Amniotic epithelial cell (primary cell): ENCODE measurements around the gene NUDT5.
A peak's percentile ranks its signal among the peaks of the same experiment; 100 is the strongest.

Experiments used
- DNase-seq: peaks from one replicate; pipeline ENCODE4 v3.0.0-alpha.2; 2010; ENCODE audit warnings: low read depth

NUDT5 gene

GRCh38 chr10:12164085-12164484 lies 31.6 kb downstream of the NUDT5 start:
- no peak for DNase-seq

DNA sequence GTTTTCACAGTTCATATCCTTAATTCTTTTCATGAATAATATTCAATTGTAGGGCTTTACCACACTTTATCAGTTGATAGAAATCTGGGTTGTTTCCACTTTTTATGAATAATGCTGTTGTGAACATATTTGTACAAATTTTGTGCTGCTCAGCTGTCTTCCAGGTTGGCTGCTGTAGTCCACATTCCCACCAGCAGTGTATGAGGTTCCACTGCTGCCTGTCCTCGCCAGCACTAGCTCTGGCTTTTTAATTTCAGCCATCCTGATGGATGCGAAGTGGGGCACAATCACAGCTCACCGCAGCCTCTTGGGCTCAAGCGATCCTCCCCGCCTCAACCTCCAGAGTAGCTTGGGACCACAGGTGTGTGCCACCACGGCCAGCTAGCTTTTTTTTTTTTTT lies 32.8 kb downstream of the NUDT5 start:
- no peak for DNase-seq

DNA sequence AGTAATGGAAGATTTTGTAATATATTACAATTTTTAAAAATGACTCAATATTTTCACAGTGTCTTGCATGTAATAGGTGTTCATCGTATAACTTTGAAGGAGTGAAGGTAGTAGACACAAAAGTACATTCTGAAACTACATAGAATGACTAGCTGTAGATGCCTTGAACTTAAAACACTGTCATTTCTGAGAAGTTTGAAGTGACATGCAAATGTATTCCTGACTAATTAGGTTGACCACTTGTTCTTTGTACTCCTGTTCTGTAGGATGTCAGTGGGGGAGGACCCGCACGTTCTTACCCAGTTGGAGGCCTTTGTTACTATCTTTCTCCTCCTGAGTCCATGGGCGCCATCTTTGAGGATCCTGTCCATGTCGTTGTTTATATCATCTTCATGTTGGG lies 35.0 kb downstream of the NUDT5 start:
- DNase-seq: no peak

DNA sequence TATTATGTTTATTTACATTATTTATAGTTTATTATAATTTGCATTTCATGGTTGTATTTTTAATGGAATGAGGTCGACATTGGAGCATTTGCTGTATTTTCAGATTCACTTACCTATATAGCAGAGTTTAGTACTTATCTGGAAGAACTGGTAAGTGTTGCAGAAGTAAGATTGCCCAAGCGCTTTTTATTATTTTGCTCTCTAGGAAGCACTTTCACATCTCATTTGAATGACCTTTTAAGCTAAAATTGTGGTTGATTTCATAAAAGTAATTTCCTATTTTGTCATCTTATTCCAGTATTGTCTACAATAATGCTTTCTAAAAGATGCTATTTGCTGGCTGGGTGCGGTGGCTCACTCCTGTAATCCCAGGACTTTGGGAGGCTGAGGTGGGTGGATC lies 37.6 kb downstream of the NUDT5 start:
- no peak for DNase-seq

DNA sequence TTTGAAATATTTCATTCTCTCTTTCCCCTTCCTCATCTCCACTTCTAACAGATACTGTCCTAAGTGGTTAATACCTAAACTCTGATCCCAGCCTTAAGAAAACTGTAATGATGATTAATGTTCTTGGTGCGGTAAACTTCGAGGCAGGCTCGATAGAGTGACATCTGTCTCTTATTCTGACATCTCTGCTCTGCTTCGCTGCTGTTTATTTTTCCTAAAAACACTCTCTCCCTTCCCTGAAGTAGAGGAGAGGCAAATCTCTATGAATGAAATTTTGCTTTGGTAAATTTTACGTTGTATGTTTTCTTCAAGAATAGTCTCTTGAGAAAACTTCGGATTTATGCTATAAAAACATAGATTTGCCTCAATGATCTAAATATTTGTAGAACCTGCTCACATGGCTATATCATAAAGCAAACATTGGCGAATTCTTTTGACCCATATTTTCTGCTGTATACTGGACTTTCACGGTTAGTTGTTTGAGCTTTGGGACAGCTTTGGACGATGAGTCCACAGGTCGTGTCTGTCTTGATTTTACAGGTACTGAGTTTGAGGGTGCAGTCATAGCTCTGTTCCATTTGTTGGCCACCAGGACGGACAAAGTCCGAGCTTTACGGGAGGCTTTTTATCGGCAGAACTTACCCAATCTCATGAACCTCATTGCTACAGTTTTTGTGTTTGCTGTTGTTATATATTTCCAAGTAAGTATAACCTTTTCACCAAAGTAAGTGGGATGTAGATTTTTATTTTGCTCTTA lies 39.1 kb downstream of the NUDT5 start:
- DNase-seq: no peak

DNA sequence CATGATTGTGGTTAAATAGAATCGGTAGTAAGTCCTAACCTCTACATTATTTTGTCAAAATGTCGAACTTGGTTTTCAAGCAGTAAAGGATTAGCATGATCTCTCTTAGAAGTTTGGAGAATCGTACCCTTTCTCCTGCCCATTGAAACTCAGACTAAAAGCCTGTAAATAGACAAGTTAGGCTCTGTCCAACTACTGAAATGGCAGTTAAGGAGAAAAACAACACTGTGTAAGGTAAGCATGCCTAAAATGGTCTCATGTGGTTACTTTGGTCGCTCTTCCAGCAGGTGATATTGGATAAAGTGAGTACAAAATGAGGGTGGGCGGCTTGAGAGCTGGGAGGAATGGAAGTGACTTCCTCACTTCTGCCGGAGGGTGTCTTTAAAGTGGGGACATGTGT lies 41.2 kb downstream of the NUDT5 start:
- no peak for DNase-seq

DNA sequence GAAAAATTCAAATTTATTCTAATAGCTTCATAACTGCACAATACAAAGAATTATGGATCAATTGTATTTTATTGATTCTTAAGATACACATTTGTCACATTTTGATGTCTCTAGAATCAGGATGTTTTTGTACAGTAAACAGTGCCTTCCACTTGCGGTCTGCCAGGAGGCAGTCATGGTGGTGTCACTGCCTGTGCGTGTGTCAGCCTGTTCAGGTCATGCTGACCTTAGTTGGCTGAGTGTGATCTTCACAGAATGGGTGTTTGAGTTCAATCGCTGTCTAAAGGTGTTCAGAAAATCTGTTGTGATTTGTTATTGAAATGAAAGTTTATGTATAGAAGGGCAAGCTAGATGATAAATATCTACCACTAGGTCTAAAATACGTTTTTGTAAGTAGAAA lies 45.5 kb downstream of the NUDT5 start:
- DNase-seq: no peak

DNA sequence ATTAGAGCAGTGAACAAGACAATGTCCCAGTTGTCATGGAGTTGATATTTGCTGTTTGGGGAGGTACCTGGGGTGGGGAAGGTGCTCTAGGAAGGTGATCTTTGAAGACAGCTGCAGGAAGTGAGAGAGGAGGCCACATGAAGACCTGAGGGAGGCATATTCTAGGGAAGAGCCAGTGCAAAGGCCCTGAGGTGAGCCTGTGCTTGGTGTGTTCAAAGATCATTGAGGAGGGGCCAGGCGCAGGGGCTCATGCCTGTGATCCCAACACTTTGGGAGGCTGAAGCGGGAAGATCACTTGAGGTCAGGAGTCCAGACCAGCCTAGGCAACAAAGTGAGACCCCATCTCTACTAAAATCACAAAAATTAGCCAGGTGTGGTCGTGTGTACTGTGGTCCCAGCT lies 51.2 kb downstream of the NUDT5 start:
- DNase-seq: no peak

DNA sequence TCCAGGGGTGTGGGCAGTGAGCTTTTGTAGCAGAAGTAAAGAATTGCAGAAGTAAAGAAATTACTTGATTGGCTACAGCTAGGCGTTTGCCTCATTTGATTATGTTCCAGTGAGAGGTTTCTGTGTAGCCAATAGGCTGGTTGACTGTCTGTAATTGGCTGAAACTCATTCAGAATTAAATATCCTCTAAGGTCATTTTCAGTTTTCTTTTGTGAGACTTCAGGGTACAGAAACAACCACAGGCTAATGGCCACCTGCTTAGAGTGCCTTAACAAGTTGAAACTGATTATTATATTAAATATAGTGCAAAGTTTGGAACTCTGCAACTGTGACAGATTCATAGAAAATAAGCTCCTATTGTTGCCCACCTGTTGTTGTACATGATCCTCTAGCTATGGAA lies 55.7 kb downstream of the NUDT5 start:
- DNase-seq: no peak

DNA sequence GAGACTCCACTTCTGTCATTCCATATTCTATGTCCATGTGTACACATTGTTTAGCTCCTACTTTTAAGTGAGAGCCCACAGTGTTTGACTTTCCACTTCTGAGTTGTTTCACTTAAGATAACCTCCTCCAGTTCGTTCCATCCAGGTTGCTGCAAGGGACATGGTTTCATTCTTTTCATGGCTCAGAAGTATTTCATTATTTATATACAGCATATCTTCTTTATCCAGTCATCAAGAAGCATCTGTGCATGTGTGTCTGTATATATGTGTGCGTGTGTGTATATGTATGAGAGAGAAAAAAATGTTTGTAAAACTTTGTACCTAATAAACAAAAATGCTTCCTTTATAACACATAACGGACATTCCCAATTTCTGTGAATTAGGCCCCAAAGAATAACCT lies 60.1 kb downstream of the NUDT5 start:
- no peak for DNase-seq

GRCh38 chr10:12130237-12130872 lies 65.3 kb downstream of the NUDT5 start:
- DNase-seq: peak; percentile 63

GRCh38 chr10:12129222-12130111 lies 66.2 kb downstream of the NUDT5 start, which contains the start of gene SEC61A2:
SEC61A2 (plus strand) TSS chr10:12129677; CDS start chr10:12129788, 111 bp downstream.
- peak; percentile 78 for DNase-seq

DNA sequence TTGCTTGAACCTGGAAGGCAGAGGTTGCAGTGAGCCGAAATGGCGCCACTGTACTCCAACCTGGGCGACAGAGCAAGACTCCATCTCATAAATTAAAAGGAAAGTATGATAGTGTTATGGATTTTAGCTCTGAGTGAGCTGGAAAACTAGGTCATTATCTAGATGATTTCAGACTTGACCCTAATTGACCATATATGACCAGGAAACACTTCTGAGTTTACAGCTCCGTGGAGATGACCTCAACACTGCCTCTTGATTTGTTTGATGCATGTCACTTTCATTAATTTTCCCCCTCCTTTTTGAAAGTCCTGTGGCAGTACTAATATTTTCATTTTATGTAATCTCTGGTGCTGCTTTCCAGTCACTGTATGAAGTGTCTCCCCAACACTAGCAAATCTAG lies 74.0 kb downstream of the NUDT5 start:
- no peak for DNase-seq
